GM10266 (cell line): ENCODE measurements around the gene CHST13.

Source experiments
- DNase-seq: peaks from one replicate; pipeline ENCODE4 v3.0.0; 2012; ENCODE audit errors: extremely low spot score
- TF ChIP-seq, protein P1 (sequence below): IDR thresholded peaks from 2 replicates; pipeline ENCODE4 v1.5.1; 2012; ENCODE audit warnings: mild to moderate bottlenecking, low read depth; ENCODE audit not compliant: control insufficient read depth, insufficient read depth; ENCODE audit errors: missing control alignments

Gene CHST13

DNA sequence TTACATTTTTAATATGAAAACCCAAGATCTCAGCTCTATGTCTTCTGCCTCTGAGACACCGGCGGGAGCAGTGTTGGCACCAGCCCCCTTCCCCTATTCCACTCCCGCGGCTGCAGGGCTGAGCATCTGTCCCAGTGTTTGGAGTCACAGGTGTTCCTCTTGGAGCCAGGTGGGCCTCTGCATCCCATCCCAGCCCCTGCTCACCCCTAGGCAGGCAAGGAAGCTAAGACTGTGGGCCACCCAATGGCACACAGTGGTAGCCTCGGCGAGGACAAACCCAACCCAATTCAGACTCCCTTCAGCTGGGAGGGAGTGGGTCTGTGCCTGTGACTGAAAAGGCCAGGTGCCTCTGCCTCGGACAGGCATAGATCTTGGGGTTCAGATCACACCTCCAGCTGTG is 3.1 kb downstream of the CHST13 start:
- TF ChIP-seq, protein P1, sequence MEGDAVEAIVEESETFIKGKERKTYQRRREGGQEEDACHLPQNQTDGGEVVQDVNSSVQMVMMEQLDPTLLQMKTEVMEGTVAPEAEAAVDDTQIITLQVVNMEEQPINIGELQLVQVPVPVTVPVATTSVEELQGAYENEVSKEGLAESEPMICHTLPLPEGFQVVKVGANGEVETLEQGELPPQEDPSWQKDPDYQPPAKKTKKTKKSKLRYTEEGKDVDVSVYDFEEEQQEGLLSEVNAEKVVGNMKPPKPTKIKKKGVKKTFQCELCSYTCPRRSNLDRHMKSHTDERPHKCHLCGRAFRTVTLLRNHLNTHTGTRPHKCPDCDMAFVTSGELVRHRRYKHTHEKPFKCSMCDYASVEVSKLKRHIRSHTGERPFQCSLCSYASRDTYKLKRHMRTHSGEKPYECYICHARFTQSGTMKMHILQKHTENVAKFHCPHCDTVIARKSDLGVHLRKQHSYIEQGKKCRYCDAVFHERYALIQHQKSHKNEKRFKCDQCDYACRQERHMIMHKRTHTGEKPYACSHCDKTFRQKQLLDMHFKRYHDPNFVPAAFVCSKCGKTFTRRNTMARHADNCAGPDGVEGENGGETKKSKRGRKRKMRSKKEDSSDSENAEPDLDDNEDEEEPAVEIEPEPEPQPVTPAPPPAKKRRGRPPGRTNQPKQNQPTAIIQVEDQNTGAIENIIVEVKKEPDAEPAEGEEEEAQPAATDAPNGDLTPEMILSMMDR = no peak

DNA sequence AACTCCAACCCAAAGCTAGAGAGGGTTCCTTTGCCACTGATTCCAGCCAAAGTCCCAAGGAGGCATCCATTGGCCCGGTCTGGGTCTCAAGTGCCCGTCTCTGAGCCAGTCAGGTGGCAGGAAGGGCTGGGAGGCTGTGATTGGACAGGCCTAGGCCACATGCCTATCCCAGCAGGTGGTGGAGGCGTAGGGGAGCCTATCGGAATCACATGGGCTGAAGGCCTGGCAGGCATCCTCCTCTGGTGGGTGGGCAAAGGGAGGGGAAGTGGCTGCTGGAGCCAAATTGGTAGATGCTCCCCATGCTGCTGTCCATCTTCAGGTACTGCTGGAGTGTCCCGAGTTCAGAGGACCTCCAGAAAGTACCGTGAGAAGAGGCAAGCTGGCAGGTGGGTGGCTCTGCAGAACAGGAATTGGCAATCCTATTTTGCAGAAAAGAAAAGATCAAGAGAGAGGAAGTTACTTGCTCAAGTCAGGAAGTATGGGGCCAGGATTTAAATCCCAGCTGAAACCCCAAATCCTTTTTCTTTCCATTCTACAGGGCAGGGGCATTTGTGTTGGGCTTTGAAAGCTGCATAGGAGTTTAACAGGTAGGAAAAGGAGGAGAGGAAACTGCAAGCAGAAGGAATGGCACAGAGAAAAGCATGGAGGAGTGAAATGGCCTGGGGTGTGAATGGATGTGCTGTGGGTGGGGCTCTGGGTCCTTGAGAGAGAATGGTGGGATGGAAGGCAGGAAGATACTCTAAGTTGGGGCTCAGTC is 3.7 kb downstream of the CHST13 start:
- DNase-seq = no peak

More for the DNA sequence above, 3.1 kb downstream of the CHST13 start:
- DNase-seq = no peak

DNA sequence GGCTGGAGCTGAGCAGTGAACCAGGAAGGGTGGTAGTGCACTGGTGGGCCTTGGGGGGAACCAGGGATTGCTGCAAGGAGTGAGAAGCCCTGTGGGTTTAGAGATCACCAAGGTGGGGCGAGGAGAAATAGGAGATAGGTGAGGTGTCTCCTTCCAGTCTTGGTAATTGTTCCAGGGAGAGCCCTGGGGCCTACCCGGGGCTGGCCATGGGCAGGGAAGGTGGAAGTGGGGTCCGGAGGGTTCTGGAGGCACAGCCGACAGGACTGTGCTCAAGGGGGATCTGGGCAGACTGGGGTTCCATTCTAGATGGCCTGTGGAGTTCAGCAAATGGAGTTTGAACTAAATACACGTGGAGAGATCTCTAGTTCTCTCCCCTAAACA is 4.5 kb downstream of the CHST13 start:
- TF ChIP-seq, protein P1 = no peak
- DNase-seq = no peak

More for the DNA sequence above, 3.7 kb downstream of the CHST13 start:
- TF ChIP-seq, protein P1 = no peak

DNA sequence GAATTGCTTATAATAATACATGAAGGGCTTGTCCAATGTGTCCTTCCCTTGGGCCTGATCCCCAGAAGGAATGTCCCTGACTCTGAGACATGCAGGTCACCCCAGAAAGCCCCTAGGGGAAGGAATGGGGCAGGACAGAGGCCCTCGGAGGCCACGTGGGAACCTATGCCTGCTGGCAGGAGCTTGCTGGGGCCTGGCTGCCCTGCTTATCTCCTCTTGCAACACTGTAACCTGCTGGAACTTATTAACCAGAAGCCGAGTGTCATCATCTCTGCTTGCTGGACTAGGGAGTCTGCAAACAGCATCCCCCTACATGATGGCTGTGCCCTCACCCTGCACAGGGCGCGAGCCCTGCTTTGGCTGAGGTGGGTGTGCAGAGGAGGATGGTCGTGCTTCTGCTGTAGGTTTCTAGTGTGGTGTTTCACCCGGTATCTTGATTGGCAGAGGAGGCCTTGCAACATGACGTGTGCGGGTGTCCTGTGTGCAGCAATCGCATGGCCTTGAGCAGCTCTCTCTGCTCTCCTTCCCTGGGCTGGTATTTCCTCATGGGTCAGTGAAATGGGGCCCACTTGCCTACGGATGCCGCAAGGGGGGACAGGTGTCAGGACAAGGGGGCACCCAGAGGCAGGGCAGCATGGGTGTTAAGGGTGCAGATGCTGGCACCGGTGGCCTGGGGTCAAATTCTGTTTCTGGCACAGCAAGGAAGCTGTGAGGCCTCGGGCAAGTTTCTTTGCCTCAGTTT is 5.0 kb downstream of the CHST13 start:
- TF ChIP-seq, protein P1 = no peak

DNA sequence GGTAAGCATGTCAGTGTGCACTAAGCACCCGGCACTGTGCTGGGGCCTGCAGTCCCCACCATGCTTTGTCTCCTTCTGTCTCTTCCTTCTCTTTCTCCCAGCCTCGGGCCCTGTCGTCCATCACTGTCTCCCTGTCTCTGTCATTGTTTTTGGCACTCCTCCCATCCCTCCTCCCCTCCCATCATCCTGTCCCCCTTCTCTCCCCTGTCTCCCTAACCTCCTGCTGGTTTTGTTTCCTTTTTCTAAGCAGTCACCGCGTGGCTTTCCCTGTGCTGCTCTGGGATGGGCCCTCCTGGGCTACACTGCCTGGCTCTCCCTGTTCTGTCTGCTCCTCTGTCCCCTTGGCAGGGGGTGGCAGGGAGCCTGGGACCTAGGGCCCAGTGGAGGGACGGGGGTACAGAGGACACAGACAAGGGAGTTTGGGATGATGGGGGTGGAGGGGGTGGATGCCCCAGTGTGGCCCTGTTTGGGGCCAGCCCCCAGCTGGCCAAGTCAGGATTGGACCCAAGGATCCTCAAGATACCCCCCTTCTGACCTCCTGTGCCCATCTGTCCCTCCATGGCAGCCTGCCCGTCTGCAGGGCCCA is 5.7 kb downstream of the CHST13 start:
- DNase-seq = no peak
- TF ChIP-seq, protein P1 = no peak

More for the DNA sequence above, 5.0 kb downstream of the CHST13 start:
- DNase-seq = no peak

DNA sequence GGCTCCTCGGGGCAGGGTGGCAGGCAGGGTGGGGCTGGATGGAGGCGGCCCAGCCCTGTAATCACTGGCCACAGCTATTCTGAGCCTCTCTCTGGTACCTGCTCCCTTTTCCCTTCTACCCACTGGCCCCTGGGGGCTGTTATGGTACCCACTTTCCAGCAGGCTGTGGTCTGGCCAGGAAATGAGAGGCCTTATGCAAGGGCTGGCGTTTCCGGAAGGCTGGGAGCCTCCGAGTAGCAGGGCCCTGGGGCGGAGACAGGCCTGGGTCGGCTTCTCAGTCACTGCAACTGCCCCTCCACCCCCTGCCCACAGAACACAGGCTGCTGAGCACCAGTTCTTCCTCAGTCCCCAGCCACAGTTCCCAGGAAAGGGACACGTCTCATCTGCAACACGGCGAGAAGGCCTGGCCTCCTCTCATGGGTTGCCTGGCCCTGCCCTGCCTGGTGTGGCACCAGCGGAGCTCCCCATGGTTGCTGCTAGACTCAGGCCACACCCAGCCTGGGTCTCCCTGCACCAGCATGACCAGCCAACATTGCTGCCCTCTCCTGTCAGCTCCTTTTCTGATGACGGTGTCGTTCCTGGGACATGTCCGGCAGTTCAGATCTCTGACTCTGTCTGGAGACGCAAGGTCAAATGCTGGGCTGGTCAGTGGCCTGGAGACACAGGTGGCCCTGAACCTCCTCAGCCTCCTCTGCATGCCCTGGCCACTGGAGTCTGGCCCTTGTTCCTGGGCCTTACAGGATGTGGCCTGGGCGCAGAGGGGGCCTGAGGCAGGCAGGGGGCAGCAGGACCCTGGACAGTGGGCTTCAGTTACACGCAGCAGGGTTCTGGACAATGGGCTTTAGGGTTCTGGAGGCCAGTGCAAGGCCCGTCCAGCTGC is 6.5 kb downstream of the CHST13 start:
- TF ChIP-seq, protein P1 = no peak
- DNase-seq = no peak
